Rectal smooth muscle tissue (tissue), 1 donor: ENCODE data around the gene TEPSIN.

Experiments
- H3K27ac ChIP-seq: one replicate; pipeline ENCODE4 v1.7.0; 2013; ENCODE audit warnings: low read depth, low read length, inconsistent platforms
- H3K27me3 ChIP-seq: one replicate; pipeline ENCODE4 v1.7.0; 2013; ENCODE audit warnings: low read length; ENCODE audit not compliant: control insufficient read depth, insufficient read depth
- H3K36me3 ChIP-seq: one replicate; pipeline ENCODE4 v1.7.0; 2013; ENCODE audit warnings: low read length; ENCODE audit not compliant: control insufficient read depth, insufficient read depth
- H3K4me1 ChIP-seq: one replicate; pipeline ENCODE4 v1.7.0; 2013; ENCODE audit warnings: low read length; ENCODE audit not compliant: control insufficient read depth, insufficient read depth
- H3K4me3 ChIP-seq: one replicate; pipeline ENCODE4 v1.7.0; 2013; ENCODE audit warnings: low read length
- H3K9ac ChIP-seq: one replicate; pipeline ENCODE4 v1.7.0; 2013; ENCODE audit warnings: low read length

Gene TEPSIN

DNA sequence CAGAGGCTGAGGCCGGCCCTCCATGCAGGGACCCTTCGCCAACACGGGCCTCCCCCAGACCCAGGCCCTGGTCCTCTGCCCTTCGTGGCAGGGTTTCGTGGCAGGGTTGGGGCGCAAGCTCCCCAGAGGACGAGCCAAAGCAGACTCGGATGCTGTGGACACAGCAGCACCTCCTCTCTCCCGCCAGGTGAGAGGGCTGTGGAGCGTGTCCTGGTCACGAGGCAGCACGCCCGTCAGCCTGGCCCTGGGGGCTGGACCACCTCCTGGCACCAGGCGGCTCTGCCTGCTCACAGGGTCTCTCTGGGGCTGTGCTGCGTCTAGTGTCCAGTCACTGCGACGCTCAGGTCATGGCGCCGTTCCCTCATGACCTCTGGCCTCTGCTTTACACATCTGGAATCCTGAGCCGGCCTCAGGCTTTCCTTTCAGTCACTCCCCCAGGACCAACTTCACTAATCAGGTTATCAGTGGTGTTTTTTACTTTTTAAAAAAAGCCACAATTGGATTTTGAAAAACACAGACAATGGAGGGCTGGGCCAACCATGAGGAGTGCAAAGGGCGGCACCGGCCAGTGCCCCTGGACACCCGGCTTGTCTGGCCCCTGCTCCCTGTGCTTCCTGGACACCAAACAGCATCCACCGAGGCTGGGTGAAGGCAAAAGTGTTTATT is 5.6 kb upstream of the TEPSIN start:
- peaks cover 6% of the 10 kb centered on the region for H3K36me3 ChIP-seq
- no peak overlapping the region for H3K9ac ChIP-seq
- peaks cover 2% of the 10 kb centered on the region for H3K4me1 ChIP-seq
- no peak overlapping the region for H3K27ac ChIP-seq
- H3K4me3 ChIP-seq: no peak overlapping the region
- no peaks in the 10 kb centered on the region for H3K27me3 ChIP-seq

DNA sequence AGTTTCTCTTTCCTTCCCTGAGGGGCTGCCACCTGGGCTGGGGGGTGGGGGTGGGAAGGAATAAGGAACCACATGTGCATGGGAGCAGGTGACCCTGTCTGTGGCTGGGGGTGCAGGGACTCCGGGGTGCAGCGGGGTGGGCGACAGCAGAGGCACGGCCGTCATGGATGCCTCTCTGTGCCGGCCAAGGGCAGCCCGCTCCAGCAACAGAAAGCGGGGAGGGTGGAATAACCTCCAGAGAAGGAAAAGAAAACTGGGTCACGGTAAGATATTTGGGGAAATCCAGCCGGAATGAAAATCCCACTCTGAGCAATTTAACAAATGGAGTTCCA is 4.4 kb upstream of the TEPSIN start:
- Histone ChIP-seq H3K36me3 (peaks cover 3% of the 10 kb centered on the region), H3K9ac (no peak overlapping the region), H3K4me1 (peaks cover 2% of the 10 kb centered on the region), H3K27ac (no peak overlapping the region), H3K27me3 (no peaks in the 10 kb centered on the region), H3K4me3 (no peak overlapping the region)

DNA sequence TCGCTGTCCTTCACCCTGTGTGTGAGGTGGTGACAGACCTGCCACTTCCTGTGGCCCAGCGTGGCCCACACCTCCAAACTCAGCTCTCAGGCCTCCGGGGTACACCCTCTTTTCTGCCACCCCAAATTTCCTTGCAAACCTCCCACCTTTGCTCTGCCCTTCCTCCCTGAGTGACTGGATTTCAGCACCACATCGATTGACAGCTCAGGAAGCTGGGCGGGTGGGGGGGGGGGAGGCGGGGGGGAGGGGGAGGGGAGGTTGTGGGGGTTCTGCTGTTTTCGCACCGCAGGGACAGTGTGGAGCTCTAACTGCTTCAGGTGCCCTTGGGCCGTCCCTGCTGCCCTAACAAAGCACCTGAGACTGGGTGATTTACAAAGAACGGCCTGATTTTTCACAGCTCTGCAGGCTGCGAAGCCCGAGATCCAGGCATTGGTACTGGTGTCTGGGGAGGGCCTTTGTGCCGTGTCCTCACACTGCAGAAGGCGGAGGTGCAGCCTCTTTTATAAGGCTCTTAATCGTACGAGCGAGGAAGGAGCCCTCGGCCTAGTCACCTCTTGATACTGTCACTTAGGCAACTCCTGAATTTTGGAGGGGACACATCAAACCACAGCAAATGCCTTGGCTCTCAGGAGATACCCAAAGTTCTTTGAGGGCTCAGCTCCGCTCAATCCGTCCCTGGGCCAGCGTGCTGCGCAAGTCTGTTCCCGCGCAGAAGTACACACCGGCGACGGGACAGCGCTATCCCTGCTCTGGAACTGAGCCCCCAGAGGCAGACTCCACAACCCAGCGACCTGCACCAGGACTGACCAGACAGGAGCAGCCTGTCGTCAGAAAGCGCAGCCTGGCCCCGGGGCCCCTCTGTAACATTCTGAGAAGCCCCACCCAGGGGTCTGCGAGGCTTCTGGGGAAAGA is 3.8 kb upstream of the TEPSIN start:
- H3K4me1 ChIP-seq: peaks cover 5% of the 10 kb centered on the region
- H3K27me3 ChIP-seq: no peaks in the 10 kb centered on the region
- no peak overlapping the region for H3K27ac ChIP-seq
- H3K36me3 ChIP-seq: peaks cover 3% of the 10 kb centered on the region
- no peak overlapping the region for H3K4me3 ChIP-seq
- no peak overlapping the region for H3K9ac ChIP-seq

- peaks cover 5% of the 10 kb centered on the region for H3K4me1 ChIP-seq
- H3K27ac ChIP-seq: no peak overlapping the region
- H3K27me3 ChIP-seq: no peaks in the 10 kb centered on the region
- H3K9ac ChIP-seq: no peak overlapping the region
- H3K4me3 ChIP-seq: no peak overlapping the region
- H3K36me3 ChIP-seq: peaks cover 3% of the 10 kb centered on the region
Observed at GRCh38 chr17:81241648-81242420, 3.0 kb upstream of the TEPSIN start.

DNA sequence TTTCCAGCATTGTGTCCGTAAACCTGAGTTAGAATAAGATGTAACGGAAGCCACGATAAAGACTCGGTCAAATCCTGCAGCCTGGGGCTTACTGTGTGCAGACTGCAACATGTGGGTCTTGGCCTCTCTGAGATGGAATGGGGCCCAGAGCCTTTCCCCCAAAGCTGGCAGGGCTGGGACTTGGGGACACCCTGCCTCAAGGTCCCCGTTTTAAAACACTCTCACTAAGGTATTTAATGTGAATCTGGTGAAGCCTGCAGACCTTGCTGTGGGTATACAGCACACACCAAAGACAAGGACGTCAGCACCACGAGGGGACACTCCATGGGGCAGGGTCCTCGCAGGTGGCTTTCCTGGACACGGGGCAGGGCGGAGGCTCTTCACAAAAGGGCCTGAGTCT is 2.3 kb upstream of the TEPSIN start:
- peaks cover 5% of the 10 kb centered on the region for H3K4me1 ChIP-seq
- H3K4me3 ChIP-seq: no peak overlapping the region
- H3K9ac ChIP-seq: no peak overlapping the region
- peaks cover 3% of the 10 kb centered on the region for H3K36me3 ChIP-seq
- no peak overlapping the region for H3K27ac ChIP-seq
- no peaks in the 10 kb centered on the region for H3K27me3 ChIP-seq

DNA sequence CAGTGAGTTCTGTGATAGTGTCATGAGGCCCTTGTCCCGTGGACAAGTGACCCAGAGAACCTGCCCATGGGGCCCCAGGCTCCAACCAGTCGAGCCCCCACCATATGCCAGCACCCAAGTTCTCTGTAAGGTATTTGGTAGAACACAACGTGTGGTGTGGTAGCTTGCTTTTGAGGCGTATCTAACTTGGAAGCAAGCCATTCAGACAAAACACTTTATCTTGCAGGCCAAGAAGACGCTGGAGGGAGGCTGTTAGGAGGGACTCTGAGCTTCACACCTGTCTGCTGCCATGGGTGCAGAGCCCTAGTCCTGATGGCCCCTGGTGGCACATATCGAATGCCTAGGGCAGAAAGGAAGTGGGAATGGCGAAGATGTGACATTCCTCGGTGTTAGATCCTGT is 1.9 kb upstream of the TEPSIN start:
- H3K9ac ChIP-seq: no peak overlapping the region
- H3K27ac ChIP-seq: no peak overlapping the region
- peaks cover 3% of the 10 kb centered on the region for H3K36me3 ChIP-seq
- peaks cover 5% of the 10 kb centered on the region for H3K4me1 ChIP-seq
- H3K4me3 ChIP-seq: no peak overlapping the region
- H3K27me3 ChIP-seq: no peaks in the 10 kb centered on the region

DNA sequence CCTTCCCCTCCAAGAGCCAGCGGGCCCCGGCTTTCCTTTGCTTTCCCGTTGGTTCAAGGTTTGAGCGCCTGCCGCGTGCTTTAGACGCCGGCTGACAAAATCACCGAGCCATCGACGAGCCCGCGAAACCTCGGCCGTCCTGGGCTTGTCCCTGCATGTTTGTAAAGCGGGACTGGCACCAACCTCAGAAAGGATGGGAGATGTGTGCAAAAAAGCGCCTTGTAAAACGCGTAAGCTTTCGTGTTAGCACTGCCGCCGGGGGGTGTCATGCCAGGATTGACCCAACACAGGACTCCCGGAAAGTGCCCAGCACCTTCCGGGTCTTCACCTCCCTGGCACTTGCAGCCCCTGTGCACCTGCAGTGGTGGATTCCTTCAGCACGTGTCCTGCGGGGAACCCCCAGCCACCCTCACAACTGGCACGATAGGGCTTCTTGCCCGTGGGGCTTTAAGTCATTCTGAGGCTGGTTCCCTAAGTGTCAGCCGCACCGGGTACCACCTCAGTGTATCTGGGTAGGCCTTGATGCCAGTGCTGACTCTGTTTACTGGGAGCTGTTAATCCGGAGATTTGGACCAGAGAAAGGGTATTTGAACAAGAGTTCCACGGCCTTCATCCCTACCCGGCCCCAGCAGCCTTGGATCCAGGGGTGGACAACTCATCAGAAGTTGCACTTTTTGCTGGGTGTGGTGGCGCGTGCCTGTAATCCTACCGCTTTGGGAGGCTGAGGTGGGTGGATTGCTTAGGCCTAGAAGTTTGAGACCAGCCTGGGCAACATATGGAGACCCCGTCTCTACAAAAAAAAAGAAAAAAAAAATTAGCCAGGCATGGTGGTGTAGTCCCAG is 1.1 kb upstream of the TEPSIN start:
- H3K4me1 ChIP-seq: peaks cover 5% of the 10 kb centered on the region
- peaks cover 3% of the 10 kb centered on the region for H3K36me3 ChIP-seq
- peak overlapping the region; percentile 75 for H3K4me3 ChIP-seq
- peak overlapping the region; percentile 1 for H3K9ac ChIP-seq
- H3K27ac ChIP-seq: peak overlapping the region; percentile 78
- H3K27me3 ChIP-seq: no peaks in the 10 kb centered on the region

- Histone ChIP-seq H3K9ac (peak overlapping the region; percentile 74), H3K27ac (no peak overlapping the region), H3K36me3 (peaks cover 3% of the 10 kb centered on the region), H3K27me3 (no peaks in the 10 kb centered on the region), H3K4me1 (peaks cover 5% of the 10 kb centered on the region), H3K4me3 (peak overlapping the region; percentile 94)
Observed at GRCh38 chr17:81238490-81238814, 403 bp downstream of the TEPSIN start.

DNA sequence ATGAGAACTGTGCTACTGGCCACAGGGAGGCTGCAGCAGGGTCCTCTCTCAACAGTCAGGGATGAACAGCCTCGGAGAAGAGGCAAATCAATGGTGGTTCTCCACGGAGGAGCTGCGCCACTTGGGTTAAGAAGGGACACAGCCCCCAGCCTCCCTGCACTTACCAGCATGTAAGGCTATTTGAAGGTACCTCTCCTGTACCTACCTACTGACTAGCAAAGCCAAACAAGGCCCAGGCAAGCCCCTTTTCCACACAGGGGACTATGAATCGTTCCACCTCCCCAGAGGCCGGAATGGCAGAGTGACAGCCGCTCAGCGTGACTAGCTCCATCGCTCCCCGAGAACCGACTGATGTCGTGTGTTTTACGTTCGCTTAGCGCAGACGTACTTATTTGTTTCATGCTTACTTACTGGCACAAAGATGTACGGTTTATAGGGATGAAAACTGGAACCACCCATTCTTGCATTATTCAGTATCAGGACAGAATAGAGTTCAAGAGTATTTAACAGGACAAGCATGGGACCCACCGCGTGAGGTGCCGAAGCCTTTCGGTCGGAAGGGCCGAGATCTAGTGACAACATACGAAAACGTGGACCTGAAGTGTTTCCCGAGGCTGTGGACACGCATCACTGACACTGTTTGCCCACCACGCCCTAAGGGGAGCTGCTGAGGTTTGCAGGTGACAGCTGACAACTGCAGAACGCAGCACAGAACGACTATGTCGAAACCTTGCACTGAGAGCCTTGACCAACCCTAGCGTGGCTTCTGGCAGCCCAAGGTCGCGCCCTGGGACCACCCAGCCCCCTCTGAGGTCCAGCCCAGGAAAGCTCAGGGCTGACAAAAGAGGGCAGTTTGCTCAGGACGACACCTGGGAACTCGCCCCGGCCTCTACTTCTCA is 1.0 kb downstream of the TEPSIN start:
- H3K4me1 ChIP-seq: peaks cover 5% of the 10 kb centered on the region
- H3K9ac ChIP-seq: peak overlapping the region; percentile 74
- no peak overlapping the region for H3K27ac ChIP-seq
- H3K27me3 ChIP-seq: no peaks in the 10 kb centered on the region
- H3K4me3 ChIP-seq: peak overlapping the region; percentile 94
- peaks cover 3% of the 10 kb centered on the region for H3K36me3 ChIP-seq

DNA sequence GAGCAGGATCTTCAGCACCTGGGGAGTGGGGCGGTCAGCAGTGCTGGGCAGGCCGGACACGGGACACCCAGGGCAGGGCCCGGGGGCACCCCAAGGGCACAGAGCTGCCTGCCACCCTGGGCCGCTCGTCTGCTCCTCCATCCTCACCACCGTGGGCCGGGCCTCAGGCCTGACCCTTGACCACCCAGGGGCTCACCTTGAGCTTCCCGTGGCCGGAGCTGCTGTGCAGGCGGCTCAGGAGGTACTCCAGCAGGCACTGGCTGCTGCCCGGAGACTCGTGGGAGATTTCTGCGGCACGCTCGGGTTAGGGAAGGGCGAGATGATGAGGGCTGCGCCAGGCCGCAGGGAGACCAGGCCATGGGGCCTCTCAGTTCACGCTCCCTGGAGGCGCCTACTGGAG is 2.1 kb downstream of the TEPSIN start:
- Histone ChIP-seq H3K4me3 (no peak overlapping the region), H3K9ac (no peak overlapping the region), H3K27me3 (no peaks in the 10 kb centered on the region), H3K36me3 (peaks cover 3% of the 10 kb centered on the region), H3K4me1 (peaks cover 5% of the 10 kb centered on the region), H3K27ac (no peak overlapping the region)
